PC-9 (cell line): ENCODE results near the gene RCSD1. TPM values are rescaled to one million over a fixed set of nuclear protein-coding genes. Genes with fewer than 3 reads are reported as not detected.

Experiments used
- BruUV-seq: library from RNA; stranded (reverse); fragments of 400-500 nt; replicated peaks from 2 replicates; lab custom pipeline; 2021; lab: Mats Ljungman, UMichigan
- CTCF ChIA-PET: fragments of 300-600 bp; sonication (Branson Sonifier 250); formaldehyde crosslinking; loops from one replicate; lab custom pipeline; 2022; ENCODE audit warnings: antibody characterized with exemption; lab: Charles Lee
- POLR2A ChIA-PET: fragments of 300-600 bp; sonication (Branson Sonifier 250); formaldehyde crosslinking; loops from one replicate; lab custom pipeline; 2022; ENCODE audit warnings: antibody characterized with exemption; ENCODE audit not compliant: unreplicated experiment; lab: Charles Lee
- DNase-seq, 2 experiments: peaks; one replicate each; pipeline versions ENCODE4 v3.0.0 to v3.0.0-alpha.2; 2015 to 2022; ENCODE audit warnings: mixed read lengths in 1 of 2
- H2AFZ ChIP-seq: fragments of 200-600 bp; sonication (generic); 2 replicates; pipeline ENCODE4 v1.8.1; 2017; ENCODE audit warnings: antibody characterized with exemption
- H3F3A ChIP-seq: fragments of 200-600 bp; sonication (generic); 2 replicates; pipeline ENCODE4 v1.8.1; 2017; ENCODE audit warnings: antibody characterized with exemption, mild to moderate bottlenecking, low read depth; ENCODE audit not compliant: insufficient read depth
- H3K27ac ChIP-seq: fragments of 200-600 bp; sonication (generic); 2 replicates; pipeline ENCODE4 v1.6.1; 2016; ENCODE audit warnings: mixed run types
- H3K27me3 ChIP-seq: fragments of 200-600 bp; sonication (generic); 2 replicates; pipeline ENCODE4 v1.6.1; 2016; ENCODE audit warnings: low read depth, mixed run types; ENCODE audit not compliant: insufficient read depth
- H3K36me3 ChIP-seq: fragments of 200-600 bp; sonication (generic); 2 replicates; pipeline ENCODE4 v1.6.1; 2016; ENCODE audit warnings: low read depth, mixed run types
- H3K4me1 ChIP-seq: fragments of 200-600 bp; sonication (generic); replicated peaks from 2 replicates; pipeline ENCODE4 v1.6.1; 2016; ENCODE audit warnings: mixed run types; ENCODE audit not compliant: insufficient read depth
- H3K4me2 ChIP-seq: fragments of 200-600 bp; sonication (generic); 2 replicates; pipeline ENCODE4 v1.6.1; 2017; ENCODE audit warnings: mixed run types
- H3K4me3 ChIP-seq: fragments of 200-600 bp; sonication (generic); 2 replicates; pipeline ENCODE4 v1.6.1; 2016; ENCODE audit warnings: mixed run types
- H3K79me2 ChIP-seq: fragments of 200-600 bp; sonication (generic); 2 replicates; pipeline ENCODE4 v1.6.1; 2017; ENCODE audit warnings: low read depth, mixed run types
- H3K9me2 ChIP-seq: fragments of 200-600 bp; sonication (generic); 2 replicates; pipeline ENCODE4 v1.8.1; 2017; ENCODE audit warnings: mild to moderate bottlenecking; ENCODE audit not compliant: insufficient read depth
- H3K9me3 ChIP-seq: fragments of 200-600 bp; sonication (generic); 2 replicates; pipeline ENCODE4 v1.8.1; 2016; ENCODE audit warnings: low read depth; ENCODE audit not compliant: insufficient read depth
- H4K20me1 ChIP-seq: fragments of 200-600 bp; sonication (generic); 2 replicates; pipeline ENCODE4 v1.8.1; 2017; ENCODE audit not compliant: insufficient read depth
- CTCF ChIP-seq: fragments of 200-600 bp; sonication (generic); conservative IDR thresholded peaks from 2 replicates; pipeline ENCODE4 v1.6.1; 2017; ENCODE audit warnings: mixed run types, antibody characterized with exemption, mild to moderate bottlenecking, moderate library complexity
- EZH2 ChIP-seq: fragments of 200-600 bp; sonication (generic); IDR thresholded peaks from 2 replicates; pipeline ENCODE4 v1.8.0; 2017; ENCODE audit warnings: antibody characterized with exemption, low read depth
- intact Hi-C: fragments of 100-400 bp; cut with micrococcal nuclease; formaldehyde crosslinking; loops from one replicate; pipeline ENCODE4 v1.10.0; 2022; ENCODE audit not compliant: unreplicated experiment
- total RNA-seq: library from RNA; stranded (reverse); gene quantifications from 2 replicates; pipeline ENCODE4 v1.2.3, GENCODE V29; 2021

RCSD1 gene
- total RNA-seq, 1 experiment from 2014 or later, result not detected

GRCh38 chr1:167706363-167706762 lies 76.3 kb downstream of the RCSD1 start:
- no peaks in the 10 kb centered on the region for H3K4me1 ChIP-seq
- H3K36me3 ChIP-seq, result no peaks in the 10 kb centered on the region
- no peak overlapping the region for H2AFZ ChIP-seq
- no peaks in the 10 kb centered on the region for H4K20me1 ChIP-seq
- BruUV-seq, result no TSS peak
- ChIA-PET POLR2A (no interaction called here), CTCF (no interaction called here)
- DNase-seq, result no peak
- H3F3A ChIP-seq, result no peaks in the 10 kb centered on the region
- no peaks in the 10 kb centered on the region for H3K79me2 ChIP-seq
- TF ChIP-seq EZH2 (no peak), CTCF (no peak)
- H3K9me3 ChIP-seq, result no peaks in the 10 kb centered on the region
- H3K4me2 ChIP-seq, result no peak overlapping the region
- intact Hi-C loops, result no loop called here
- H3K9me2 ChIP-seq, result no peaks in the 10 kb centered on the region
- H3K27me3 ChIP-seq, result peaks cover 14% of the 10 kb centered on the region
- H3K4me3 ChIP-seq, result no peak overlapping the region
- H3K27ac ChIP-seq, result no peak overlapping the region

GRCh38 chr1:167706931-167707877 lies 77.2 kb downstream of the RCSD1 start:
- Histone ChIP-seq H3K36me3 (no peaks in the 10 kb centered on the region), H4K20me1 (no peaks in the 10 kb centered on the region), H3K27me3 (peaks cover 14% of the 10 kb centered on the region), H3K79me2 (no peaks in the 10 kb centered on the region), H3K4me1 (no peaks in the 10 kb centered on the region), H3K4me2 (no peak overlapping the region), H3K4me3 (no peak overlapping the region), H2AFZ (no peak overlapping the region), H3K27ac (no peak overlapping the region), H3K9me2 (no peaks in the 10 kb centered on the region), H3F3A (no peaks in the 10 kb centered on the region), H3K9me3 (no peaks in the 10 kb centered on the region)
- no peak for DNase-seq
- no peak for TF ChIP-seq EZH2
- no peak for TF ChIP-seq CTCF
- POLR2A ChIA-PET, result no interaction called here
- CTCF ChIA-PET, result no interaction called here
- intact Hi-C loops, result no loop called here
- no TSS peak for BruUV-seq

- Histone ChIP-seq H3K9me3 (no peaks in the 10 kb centered on the region), H2AFZ (no peak overlapping the region), H3K79me2 (no peaks in the 10 kb centered on the region), H3K4me3 (no peak overlapping the region), H3K4me1 (no peaks in the 10 kb centered on the region), H3K9me2 (no peaks in the 10 kb centered on the region), H3K27me3 (peaks cover 13% of the 10 kb centered on the region), H3F3A (no peaks in the 10 kb centered on the region), H4K20me1 (no peaks in the 10 kb centered on the region), H3K36me3 (no peaks in the 10 kb centered on the region), H3K27ac (no peak overlapping the region), H3K4me2 (no peak overlapping the region)
- no peak for DNase-seq
- no TSS peak for BruUV-seq
- TF ChIP-seq EZH2 (no peak), CTCF (no peak)
- ChIA-PET CTCF (no interaction called here), POLR2A (no interaction called here)
- intact Hi-C loops, result no loop called here
Measured at GRCh38 chr1:167707942-167708341, 77.9 kb downstream of the RCSD1 start.
